Thyroid gland (tissue), 4 donors: Measurements from ENCODE around the gene SND1. TPM values are rescaled to one million over a fixed set of nuclear protein-coding genes. Genes with fewer than 3 reads are reported as not detected.

ENCODE experiments used
- DNase-seq, 2 donors: peaks; one replicate each; pipeline ENCODE4 v3.0.0-alpha.2; 2019
- H3K27ac ChIP-seq, 3 donors: fragments of 200-600 bp; sonication (generic); 1 replicate in 2 of 3; 2 replicates in 1 of 3; pipeline ENCODE4 v1.5.1; 2016 to 2019; ENCODE audit warnings: mild to moderate bottlenecking in 1 of 3, moderate library complexity in 1 of 3
- H3K27me3 ChIP-seq: fragments of 200-600 bp; sonication (generic); one replicate; pipeline ENCODE4 v1.5.1; 2019
- H3K36me3 ChIP-seq, 2 donors: fragments of 200-600 bp; sonication (generic); one replicate each; pipeline ENCODE4 v1.5.1; 2016 to 2019
- H3K4me1 ChIP-seq, 2 donors: fragments of 200-600 bp; sonication (generic); one replicate each; pipeline ENCODE4 v1.5.1; 2017 to 2019
- H3K4me3 ChIP-seq, 3 donors: fragments of 200-600 bp; sonication (generic); replicated peaks in 1 of 3; 1 replicate in 2 of 3; 2 replicates in 1 of 3; pipeline ENCODE4 v1.5.1; 2016; ENCODE audit warnings: mild to moderate bottlenecking in 1 of 3
- H3K9me3 ChIP-seq: fragments of 200-600 bp; sonication (generic); one replicate; pipeline ENCODE4 v1.5.1; 2017
- POLR2A ChIP-seq, 2 donors: fragments of 450-650 bp; IDR thresholded peaks; one replicate each; pipeline ENCODE4 v1.6.1; 2017; ENCODE audit warnings: antibody characterized with exemption in 2 of 2, mild to moderate bottlenecking in 2 of 2, moderate library complexity in 1 of 2
- WGBS, 2 donors: methylation state at CpG; one replicate each; pipeline ENCODE4 v1.1.5; 2017; 5-methylcytosine and 5-hydroxymethylcytosine counted together
- intact Hi-C: fragments of 100-400 bp; cut with DNase I; formaldehyde crosslinking; loops from one replicate; pipeline ENCODE4 v1.15.1; 2023
- total RNA-seq, 4 donors: library from RNA; depleted of rRNA; stranded (reverse); fragments of >200 nt; gene quantifications; one replicate each; pipeline ENCODE4 v1.2.3, GENCODE V29; 2016
- TF ChIP-seq, protein P1 (sequence below), 6 experiments: fragments of 200-600 bp in 3 of 6; fragments of 450-650 bp in 3 of 6; sonication (generic) in 3 of 6; IDR thresholded peaks; one replicate each; pipeline ENCODE4 v1.5.1; 2016 to 2019; ENCODE audit warnings: antibody characterized with exemption in 6 of 6, mild to moderate bottlenecking in 2 of 6, inconsistent platforms in 1 of 6, moderate library complexity in 1 of 6

Gene SND1
- total RNA-seq, 4 donors from 2014 or later, result 126 to 167 (median 144) TPM

DNA sequence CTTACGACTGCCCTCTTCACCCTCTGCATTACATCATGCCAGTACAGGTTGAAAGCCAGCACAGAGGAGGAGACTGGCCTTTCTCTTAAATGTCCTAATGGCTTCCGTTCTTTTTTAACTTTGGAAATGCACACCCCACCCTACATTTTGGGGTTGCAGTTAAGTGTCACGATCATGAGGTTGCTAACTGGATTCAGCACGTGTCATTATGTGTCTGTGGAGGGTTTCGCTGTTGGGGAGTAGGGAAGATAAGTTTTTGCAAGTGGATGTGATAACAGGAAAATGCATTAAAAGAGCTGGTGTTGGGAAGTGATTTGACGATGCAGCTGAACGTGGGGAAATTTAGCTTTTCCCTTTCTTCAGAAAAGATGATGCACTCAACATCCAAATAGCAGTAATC lies 243.4 kb downstream of the SND1 start:
- intact Hi-C loops, result no loop called here

DNA sequence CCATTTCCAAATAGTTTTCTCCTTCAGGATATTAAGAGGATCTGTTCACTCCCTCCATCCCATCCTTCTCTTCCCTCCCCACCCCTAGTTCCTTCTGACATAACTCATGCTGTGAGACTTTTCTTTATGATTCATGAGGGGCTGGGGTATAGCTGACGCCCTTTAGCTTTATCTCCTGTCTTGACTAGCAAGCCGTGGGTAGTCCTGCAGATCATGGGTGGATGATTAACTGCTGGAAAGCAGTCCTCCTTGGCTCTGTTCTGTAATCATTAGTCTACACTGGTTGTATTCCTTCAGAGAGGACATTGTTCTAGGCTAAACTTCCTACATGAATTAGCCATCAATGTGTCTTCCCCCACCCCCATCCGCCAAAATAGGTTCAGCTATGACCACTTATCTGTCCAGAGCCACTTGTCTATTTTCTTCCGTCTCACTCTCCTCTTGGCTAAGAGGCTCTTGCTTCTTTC lies 243.9 kb downstream of the SND1 start:
- Histone ChIP-seq H3K4me3 (no peak overlapping the region), H3K36me3 (no peaks in the 10 kb centered on the region), H3K27me3 (no peaks in the 10 kb centered on the region), H3K9me3 (no peaks in the 10 kb centered on the region), H3K4me1 (no peaks in the 10 kb centered on the region), H3K27ac (no peak overlapping the region)
- WGBS, 2 donors, result 91 to 95% methylated on average over 4 of the region's 4 CpGs
- intact Hi-C loops, result no loop called here
- TF ChIP-seq POLR2A (IDR thresholded peaks at IDR 0.05), result no peak
- TF ChIP-seq, protein P1, sequence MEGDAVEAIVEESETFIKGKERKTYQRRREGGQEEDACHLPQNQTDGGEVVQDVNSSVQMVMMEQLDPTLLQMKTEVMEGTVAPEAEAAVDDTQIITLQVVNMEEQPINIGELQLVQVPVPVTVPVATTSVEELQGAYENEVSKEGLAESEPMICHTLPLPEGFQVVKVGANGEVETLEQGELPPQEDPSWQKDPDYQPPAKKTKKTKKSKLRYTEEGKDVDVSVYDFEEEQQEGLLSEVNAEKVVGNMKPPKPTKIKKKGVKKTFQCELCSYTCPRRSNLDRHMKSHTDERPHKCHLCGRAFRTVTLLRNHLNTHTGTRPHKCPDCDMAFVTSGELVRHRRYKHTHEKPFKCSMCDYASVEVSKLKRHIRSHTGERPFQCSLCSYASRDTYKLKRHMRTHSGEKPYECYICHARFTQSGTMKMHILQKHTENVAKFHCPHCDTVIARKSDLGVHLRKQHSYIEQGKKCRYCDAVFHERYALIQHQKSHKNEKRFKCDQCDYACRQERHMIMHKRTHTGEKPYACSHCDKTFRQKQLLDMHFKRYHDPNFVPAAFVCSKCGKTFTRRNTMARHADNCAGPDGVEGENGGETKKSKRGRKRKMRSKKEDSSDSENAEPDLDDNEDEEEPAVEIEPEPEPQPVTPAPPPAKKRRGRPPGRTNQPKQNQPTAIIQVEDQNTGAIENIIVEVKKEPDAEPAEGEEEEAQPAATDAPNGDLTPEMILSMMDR (IDR thresholded peaks at IDR 0.05), result no peak
- DNase-seq, result no peak

More for the DNA sequence above, 243.4 kb downstream of the SND1 start:
- DNase-seq, result no peak
- TF ChIP-seq, protein P1 (IDR thresholded peaks at IDR 0.05), result no peak
- TF ChIP-seq POLR2A (IDR thresholded peaks at IDR 0.05), result no peak
- H3K9me3 ChIP-seq, result no peaks in the 10 kb centered on the region
- H3K27me3 ChIP-seq, result no peaks in the 10 kb centered on the region
- no peak overlapping the region for H3K4me3 ChIP-seq
- H3K4me1 ChIP-seq, result no peaks in the 10 kb centered on the region
- no peaks in the 10 kb centered on the region for H3K36me3 ChIP-seq
- no peak overlapping the region for H3K27ac ChIP-seq
- 97% methylated on average over 7 of the region's 7 CpGs for WGBS, 2 donors

DNA sequence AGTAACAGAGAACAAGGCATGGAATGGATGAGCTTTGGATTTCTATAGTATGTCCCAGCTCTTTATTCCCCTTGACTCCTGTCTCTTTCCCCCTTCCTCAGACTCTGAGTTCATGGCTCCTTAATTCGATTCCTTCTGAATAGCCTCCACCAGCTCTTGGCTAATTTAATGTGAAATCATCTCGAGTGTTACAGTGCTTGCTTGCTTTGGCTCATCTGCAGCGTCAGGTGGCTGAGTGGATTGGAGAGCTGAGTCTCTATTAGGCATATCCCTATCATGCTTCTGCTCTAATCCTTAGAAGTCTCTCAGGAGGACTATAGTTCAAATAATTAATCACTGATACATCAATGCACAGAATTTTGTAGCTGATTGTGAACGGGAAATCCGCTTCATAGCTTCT lies 244.7 kb downstream of the SND1 start:
- Histone ChIP-seq H3K27ac (no peak overlapping the region), H3K9me3 (no peaks in the 10 kb centered on the region), H3K27me3 (no peaks in the 10 kb centered on the region), H3K4me1 (no peaks in the 10 kb centered on the region), H3K36me3 (no peaks in the 10 kb centered on the region), H3K4me3 (no peak overlapping the region)
- WGBS, 2 donors, result 88 to 90% methylated on average over 5 of the region's 5 CpGs
- DNase-seq, result no peak
- no peak for TF ChIP-seq POLR2A (IDR thresholded peaks at IDR 0.05)
- TF ChIP-seq, protein P1 (IDR thresholded peaks at IDR 0.05), result no peak
- intact Hi-C loops, result no loop called here

DNA sequence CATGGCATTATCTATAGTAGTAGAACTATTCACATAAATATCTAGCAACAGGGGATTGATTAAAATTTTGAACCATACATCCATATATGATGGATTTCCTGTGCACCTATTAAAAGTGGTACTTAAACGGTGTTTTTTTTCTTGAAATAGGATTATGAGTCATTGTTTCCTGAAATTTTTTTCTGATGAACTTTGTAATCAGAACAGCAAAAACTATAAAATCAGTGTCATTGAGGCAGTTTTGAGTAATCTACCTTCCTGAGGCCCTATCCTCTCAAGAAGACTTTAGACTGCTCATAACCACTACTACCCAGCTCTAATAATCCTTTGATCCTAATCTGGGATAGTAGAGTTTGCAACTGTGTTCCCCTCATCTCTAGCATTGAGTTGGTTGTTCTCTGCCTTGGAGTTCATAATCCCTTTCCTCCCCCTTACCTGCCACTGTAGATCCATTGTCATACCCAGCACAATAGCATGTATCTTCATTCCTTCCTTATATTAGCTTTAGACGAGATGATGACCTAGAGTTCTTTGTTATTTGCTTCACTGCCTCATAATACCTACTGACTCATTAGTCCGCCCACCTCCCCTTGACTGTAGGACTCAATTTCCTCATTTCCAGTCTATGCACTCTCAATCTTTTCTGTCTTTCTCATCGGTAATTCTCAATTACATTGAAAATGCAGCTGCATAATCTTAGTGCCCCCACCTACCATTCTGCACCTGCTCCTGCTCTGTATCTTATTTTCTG lies 245.9 kb downstream of the SND1 start:
- intact Hi-C loops, result no loop called here
- 89 to 90% methylated on average over 4 of the region's 4 CpGs for WGBS, 2 donors
- no peaks in the 10 kb centered on the region for H3K9me3 ChIP-seq
- H3K4me1 ChIP-seq, result no peaks in the 10 kb centered on the region
- no peak overlapping the region for H3K27ac ChIP-seq
- no peak overlapping the region for H3K4me3 ChIP-seq
- no peak for DNase-seq
- no peaks in the 10 kb centered on the region for H3K36me3 ChIP-seq
- TF ChIP-seq, protein P1 (IDR thresholded peaks at IDR 0.05), result no peak
- TF ChIP-seq POLR2A (IDR thresholded peaks at IDR 0.05), result no peak
- no peaks in the 10 kb centered on the region for H3K27me3 ChIP-seq

DNA sequence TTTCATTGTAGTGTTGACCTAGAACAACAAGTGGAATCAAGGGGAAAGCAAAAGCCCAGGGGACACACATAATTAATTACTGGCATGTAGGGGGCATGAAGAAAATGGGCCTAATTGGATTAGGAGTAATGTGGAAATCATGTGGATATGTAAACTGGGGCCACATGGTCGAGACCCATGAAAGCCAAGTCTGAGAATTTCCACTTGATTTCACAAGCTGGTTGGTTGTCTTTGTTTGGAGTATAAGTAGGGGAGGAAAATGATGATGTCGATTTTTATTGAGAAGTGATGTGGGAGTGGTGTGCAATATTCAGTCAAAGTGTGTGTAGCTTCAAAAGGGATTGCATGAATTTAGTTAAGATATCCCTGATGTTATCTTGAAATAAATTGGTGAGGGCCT lies 247.4 kb downstream of the SND1 start:
- WGBS, 2 donors, result 91 to 96% methylated on average over 2 of the region's 2 CpGs
- H3K9me3 ChIP-seq, result no peaks in the 10 kb centered on the region

More for the DNA sequence above, 247.4 kb downstream of the SND1 start:
- Histone ChIP-seq H3K27me3 (no peaks in the 10 kb centered on the region), H3K4me1 (peaks cover 9 to 10% of the 10 kb centered on the region in 2 donors), H3K27ac (no peak overlapping the region), H3K4me3 (no peak overlapping the region), H3K36me3 (no peaks in the 10 kb centered on the region)
- TF ChIP-seq, protein P1 (IDR thresholded peaks at IDR 0.05), result no peak
- TF ChIP-seq POLR2A (IDR thresholded peaks at IDR 0.05), result no peak
- intact Hi-C loops, result no loop called here
- DNase-seq, result no peak
